Placental pericyte (primary cell): ENCODE measurements around the gene NECTIN4. TPM values are rescaled to one million over a fixed set of nuclear protein-coding genes. Genes with fewer than 3 reads are reported as not detected.

Source experiments
- small RNA-seq: library from RNA; depleted of rRNA; stranded (forward); fragments of <200 nt; gene quantifications from one replicate; pipeline ENCODE3, GENCODE V24; 2012; ENCODE audit warnings: low replicate concordance
- total RNA-seq: library from RNA; depleted of rRNA; stranded (reverse); fragments of >200 nt; gene quantifications from 2 replicates; pipeline ENCODE4 v1.2.3, GENCODE V29; 2012

The NECTIN4 gene
- total RNA-seq = 1.1 and 2.6 TPM in 2 replicates

DNA sequence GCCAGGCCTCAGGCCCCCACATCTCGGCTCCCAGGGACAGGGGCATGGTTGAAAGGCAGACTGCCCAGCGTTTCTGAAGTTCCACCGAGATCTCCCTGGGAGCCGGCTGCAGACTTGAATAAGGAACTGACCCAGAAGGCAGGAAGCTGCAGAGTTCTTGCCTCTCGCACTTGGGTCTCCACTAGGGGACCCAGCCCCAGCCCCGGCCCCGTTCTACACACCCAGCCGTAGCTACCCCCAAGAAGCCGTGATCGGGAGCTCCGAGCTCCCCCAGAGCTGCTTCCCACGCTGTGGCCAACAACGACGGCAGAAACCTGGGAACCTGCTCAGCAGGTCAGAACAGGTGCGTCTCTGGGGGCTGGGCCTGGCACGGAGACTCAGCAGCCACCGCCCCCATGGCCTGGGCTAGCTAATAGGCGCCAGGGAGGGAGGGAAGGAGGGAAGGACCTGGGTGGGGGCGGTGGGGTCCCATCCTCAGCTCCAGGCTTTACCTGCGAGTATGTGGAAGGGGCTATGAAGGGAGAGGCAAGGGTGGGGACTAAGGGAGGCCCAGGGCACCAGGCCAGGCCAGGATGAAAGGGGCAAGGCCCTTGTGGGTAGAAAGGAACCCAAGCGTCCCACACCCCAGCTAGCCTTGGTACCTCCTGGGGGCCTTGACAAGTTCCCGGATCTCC, at the start of gene NECTIN4:
TSS of gene NECTIN4 (minus strand) at position 308 of the 674 bp plus-strand sequence. CDS start at position 46, 262 bp downstream.

DNA sequence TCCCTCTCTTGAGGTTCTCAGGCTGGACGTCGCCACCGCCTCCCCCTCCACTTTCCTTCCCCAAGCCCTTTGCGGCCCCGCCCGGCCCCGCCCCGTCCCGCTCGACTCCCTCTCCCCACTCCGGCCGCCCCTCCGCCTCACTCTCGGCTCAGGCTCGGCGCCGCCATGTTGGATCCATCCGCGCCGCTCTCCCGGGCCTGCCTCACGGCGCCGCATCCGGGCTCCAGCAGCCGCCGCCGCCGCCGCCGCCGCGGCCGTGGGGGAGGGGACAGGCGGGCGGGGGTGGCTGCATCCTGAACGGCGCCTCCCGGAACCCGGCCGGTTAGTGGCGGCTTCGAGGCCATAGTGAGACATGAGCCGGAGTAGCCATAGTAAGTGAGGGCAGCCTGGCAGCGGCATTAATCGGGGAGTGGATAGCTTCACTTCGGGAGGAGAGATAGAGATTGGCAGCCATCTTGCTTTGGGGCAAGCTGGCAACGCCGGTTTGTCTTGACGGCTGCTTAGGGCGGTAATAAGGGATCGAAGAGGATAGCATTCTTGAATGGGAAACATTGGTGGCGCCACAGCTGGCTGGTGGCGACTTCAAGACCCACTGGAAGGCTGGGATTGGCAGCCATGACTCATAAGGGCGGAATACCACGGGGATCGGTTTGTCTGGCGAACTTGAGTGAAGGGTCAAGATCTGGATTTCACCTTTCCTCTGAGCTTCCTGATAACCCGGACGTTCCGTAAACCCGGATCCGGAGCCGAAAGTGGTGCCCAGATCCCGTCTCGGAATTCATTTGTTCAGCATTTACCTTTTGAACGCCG, 43.3 kb upstream of the NECTIN4 start, which contains the start of gene DEDD:
TSS of gene DEDD (minus strand) at position 258 of the 810 bp plus-strand sequence. CDS start 8,205 bp downstream, outside the sequence.

GRCh38 chr1:161117759-161118581, 28.6 kb upstream of the NECTIN4 start, which contains the start of the genes NIT1 and PFDN2:
Gene NIT1 (plus strand): TSS chr1:161118105. CDS start chr1:161118177, 72 bp downstream.
Gene PFDN2 (minus strand): TSS chr1:161118037. CDS start chr1:161118026, 11 bp downstream.

DNA sequence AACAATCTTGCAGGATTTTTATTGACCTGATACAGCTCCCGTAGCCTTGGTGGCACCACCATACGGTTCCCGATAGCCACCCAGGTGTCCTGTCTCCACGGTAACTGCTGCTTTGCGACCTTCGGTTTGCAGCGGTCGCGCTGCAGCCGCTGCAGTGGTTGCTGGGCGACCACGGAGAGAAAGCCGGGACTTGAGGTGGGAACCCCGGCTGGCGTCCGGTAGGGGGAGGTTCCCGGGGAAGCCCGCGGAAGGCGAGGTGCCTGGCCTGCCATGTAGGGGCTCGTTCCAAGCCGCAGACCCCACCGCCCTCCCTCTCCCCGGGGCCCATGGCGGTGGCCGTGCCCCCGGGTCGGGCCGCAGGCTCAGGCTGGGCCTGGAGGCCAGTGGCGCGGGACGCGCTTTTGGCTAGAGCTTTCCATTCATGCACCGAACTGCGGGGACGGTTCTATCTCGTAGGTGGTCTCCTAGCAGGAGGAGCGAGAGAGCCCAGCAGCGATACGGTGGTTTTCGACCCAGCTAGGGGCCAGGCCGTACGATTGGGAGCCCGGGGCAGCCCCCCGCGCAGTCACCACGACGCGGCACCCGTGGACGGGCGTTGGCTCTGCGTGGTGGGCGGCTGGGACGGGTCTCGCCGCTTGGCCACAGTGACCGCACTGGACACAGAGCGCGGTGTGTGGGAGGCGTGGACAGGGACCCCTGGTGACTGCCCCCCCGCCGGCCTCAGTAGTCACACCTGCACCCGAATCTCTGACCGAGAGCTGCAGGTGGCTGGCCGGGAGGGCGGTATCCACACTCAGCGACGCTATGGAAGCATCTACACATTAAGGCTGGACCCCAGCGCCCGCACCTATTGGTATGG, 9.1 kb upstream of the NECTIN4 start, which contains the start of gene KLHDC9:
TSS of gene KLHDC9 (plus strand) at position 152 of the 859 bp plus-strand sequence. CDS start at position 327, 175 bp downstream.

DNA sequence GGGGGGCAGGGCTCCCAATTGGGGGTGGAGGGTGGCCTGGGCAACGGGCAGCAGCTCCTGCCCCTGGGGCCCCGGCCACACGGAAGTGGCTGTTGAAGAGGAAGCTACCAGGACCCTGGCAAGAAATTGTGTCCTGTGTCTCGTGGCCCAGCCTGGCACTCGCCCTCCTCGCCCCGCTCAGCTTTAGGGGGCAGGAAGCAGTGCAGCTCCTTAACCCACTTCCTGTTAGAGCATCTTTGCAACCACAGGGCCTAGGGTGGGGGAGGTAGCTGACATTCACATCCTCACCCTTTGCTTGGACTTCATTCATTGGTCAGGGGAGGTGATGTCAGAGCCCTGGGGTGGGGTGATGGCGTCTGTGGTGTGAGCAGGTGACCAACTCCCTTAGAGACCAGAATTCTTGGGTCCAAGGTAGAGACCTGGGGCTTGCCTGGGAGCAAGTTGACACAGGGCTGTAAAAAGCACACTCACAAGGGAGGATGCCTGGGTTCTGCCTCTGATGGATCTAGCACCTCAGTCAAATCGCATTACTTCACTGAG, 19.6 kb downstream of the NECTIN4 start, which contains the start of gene ARHGAP30:
TSS of gene ARHGAP30 (minus strand) at position 161 of the 540 bp plus-strand sequence. CDS start 267 bp downstream, outside the sequence.

DNA sequence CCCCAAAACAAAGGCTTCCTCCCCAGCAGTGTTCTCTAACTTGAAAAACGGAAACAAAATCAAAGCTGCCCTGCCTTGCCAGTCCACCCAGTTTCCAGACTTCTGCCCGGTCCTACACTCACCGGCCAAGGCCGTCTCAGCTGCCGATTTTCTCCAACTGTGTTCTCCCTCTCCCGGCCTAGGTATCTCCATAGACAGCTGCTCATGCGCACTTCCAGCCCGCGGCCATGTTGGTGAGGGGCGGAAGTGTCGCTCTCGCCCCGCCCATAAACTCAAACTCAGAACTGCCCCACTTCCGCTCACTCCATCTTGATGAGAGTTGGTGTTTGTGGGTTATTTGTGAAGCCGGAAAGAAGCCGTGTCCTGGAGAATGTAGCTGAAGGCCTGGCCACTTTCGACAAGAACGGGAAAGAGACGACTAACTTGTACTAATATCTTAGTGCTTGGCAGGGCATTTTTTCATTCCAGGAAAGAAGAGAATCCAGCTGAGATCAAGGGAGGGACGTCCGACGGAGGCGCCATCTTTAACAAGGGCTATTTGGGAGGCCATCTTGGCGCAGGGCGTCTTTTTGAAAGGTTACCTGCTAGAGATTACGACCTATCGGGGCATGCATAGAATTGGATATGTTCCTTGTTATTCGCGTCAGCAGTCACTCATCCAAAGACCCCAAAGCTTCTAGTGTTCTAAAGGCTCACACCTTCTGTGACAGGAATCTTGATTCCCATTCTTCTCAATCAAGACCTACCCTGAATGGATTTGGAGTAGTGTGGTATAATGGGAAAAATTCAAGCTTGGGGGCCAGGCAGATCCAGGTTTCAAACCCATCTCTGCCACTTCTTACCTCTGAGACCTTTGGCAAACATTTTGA, 43.4 kb downstream of the NECTIN4 start, which contains the start of gene USF1:
TSS of gene USF1 (minus strand) at position 242 of the 869 bp plus-strand sequence. CDS start 2,702 bp downstream, outside the sequence.

DNA sequence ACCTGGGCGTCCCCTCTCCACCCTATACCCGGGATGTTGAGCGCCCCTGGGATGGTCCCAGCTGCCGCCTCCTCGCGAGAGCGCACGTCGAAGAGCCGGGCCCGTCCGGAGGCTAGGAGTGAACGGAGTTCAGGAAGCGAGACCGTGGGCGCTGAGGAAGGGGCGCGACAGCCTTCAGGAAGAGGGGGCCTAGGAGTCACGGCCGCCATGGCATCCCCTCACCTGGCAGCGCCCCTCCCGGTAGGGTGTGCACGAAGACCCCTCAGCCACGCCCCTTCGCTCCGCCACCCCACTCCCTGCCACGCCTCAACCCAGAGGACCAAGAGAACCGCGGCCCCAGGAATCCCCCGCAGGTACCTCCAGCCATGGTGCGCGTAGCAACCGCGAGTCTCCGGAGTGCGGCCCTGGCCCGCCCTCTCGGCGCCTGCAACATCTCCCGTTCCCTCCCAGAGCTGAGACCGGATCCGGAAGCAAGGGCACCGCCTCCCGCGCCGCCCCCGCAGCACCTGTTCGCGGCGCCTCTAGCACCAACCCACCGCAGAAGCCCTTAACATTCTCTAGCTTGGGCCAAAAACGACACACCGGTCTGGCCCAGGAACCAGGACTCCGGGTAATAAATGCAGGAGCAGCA, 50.7 kb downstream of the NECTIN4 start, which contains the start of gene TSTD1:
TSS of gene TSTD1 (minus strand) at position 442 of the 631 bp plus-strand sequence. CDS start at position 367, 75 bp downstream.

Small RNAs within 50 kb of the gene (small RNA-seq; reads per million reads assigned to genes)
- gene AL591806.2 = not detected

Other genes with a start within 250 kb of the NECTIN4 start
- not detected in 2 replicates for gene CD244, start 226.7 kb downstream of the NECTIN4 start, total RNA-seq
- not detected in 2 replicates for gene ITLN1, start 204.4 kb downstream of the NECTIN4 start, total RNA-seq
- gene ITLN2, start 134.7 kb downstream of the NECTIN4 start, total RNA-seq = not detected in 2 replicates
- gene F11R, start 68.4 kb downstream of the NECTIN4 start, total RNA-seq = 3.7 and 12.7 TPM in 2 replicates
- gene TSTD1, start 50.6 kb downstream of the NECTIN4 start, total RNA-seq = 5.7 and 6.7 TPM in 2 replicates
- 51.0 and 92.8 TPM in 2 replicates for gene USF1, start 43.6 kb downstream of the NECTIN4 start, total RNA-seq
- under 0.01 TPM in 1 of 2 replicates, not detected in the other for gene ARHGAP30, start 19.7 kb downstream of the NECTIN4 start, total RNA-seq
- gene KLHDC9, start 8.8 kb upstream of the NECTIN4 start, total RNA-seq = 0.66 and 1.1 TPM in 2 replicates
- gene PFDN2, start 28.5 kb upstream of the NECTIN4 start, total RNA-seq = 29.8 and 78.3 TPM in 2 replicates
- 23.2 and 34.6 TPM in 2 replicates for gene NIT1, start 28.5 kb upstream of the NECTIN4 start, total RNA-seq
- gene DEDD, start 43.1 kb upstream of the NECTIN4 start, total RNA-seq = 31.5 and 35.9 TPM in 2 replicates
- gene UFC1, start 64.4 kb upstream of the NECTIN4 start, total RNA-seq = 66.7 and 120 TPM in 2 replicates
- 10.7 and 12.0 TPM in 2 replicates for gene USP21, start 69.9 kb upstream of the NECTIN4 start, total RNA-seq
- 10.1 and 16.5 TPM in 2 replicates for gene PPOX, start 76.9 kb upstream of the NECTIN4 start, total RNA-seq
- gene B4GALT3, start 87.9 kb upstream of the NECTIN4 start, total RNA-seq = 33.9 and 34.1 TPM in 2 replicates
- 4.2 and 27.5 TPM in 2 replicates for gene ADAMTS4, start 109.5 kb upstream of the NECTIN4 start, total RNA-seq
- gene NDUFS2, start 112.8 kb upstream of the NECTIN4 start, total RNA-seq = 101 and 115 TPM in 2 replicates
- not detected in 2 replicates for gene FCER1G, start 125.7 kb upstream of the NECTIN4 start, total RNA-seq
- gene APOA2, start 134.1 kb upstream of the NECTIN4 start, total RNA-seq = not detected in 2 replicates
- 6.6 and 15.3 TPM in 2 replicates for gene TOMM40L, start 136.5 kb upstream of the NECTIN4 start, total RNA-seq
- gene NR1I3, start 148.6 kb upstream of the NECTIN4 start, total RNA-seq = not detected in 2 replicates
- gene PCP4L1, start 169.2 kb upstream of the NECTIN4 start, total RNA-seq = not detected in 2 replicates
- gene MPZ, start 220.4 kb upstream of the NECTIN4 start, total RNA-seq = 0.44 and 1.1 TPM in 2 replicates
- 33.6 and 49.0 TPM in 2 replicates for gene SDHC, start 224.8 kb upstream of the NECTIN4 start, total RNA-seq